SHP77 (cell line): Measurements from ENCODE around the gene TMEM9.

Experiments
- DNase-seq, 2 experiments: peaks; one replicate each; lab custom pipeline; 2025; lab: John Stamatoyannopoulos, UW

The TMEM9 gene

DNA sequence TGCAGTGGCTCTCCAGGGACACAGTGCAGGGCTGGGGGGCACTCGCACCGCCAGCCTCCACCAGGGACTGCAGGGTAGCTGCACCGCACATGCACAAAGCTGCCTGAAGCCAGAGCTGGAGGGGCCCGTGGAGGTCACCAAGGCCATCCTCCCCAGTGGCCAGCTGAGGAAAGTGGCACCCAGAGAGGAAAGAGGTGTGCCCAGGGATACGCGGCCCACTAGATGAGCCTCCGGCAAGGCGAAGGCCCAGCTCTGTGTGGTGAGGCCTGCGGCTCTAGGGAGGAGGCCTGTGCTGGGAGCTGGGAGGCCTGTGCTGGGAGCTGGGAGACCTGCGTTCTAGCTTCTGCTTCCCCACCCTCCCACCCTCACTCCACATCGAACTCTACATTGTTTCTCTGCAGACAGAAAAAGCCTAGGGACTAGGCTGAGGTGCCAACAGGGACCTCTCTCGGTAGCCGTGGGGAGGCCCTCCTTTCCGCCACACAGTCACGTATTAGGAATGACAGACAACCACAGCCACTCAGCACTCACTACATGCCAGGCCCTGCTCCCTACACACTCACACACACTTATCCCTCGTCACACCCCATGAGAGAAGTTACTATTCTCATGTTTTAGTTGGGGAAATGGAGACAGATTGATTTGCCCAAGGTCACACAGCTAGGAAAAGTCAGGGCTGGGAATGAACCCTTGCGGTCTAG lies 26.4 kb downstream of the TMEM9 start:
- no peak for DNase-seq

- peak; percentile 54 to 77 for DNase-seq
These were observed 27.2 kb downstream of the TMEM9 start, which contains the start of gene ASCL5 for GRCh38 chr1:201126832-201127754. TSS of gene ASCL5 (minus strand) at chr1:201127184. CDS start at chr1:201115372, 11,812 bp downstream.

GRCh38 chr1:201126463-201126831 lies 27.8 kb downstream of the TMEM9 start:
- no peak for DNase-seq

- DNase-seq = no peak
These were observed 28.5 kb downstream of the TMEM9 start for GRCh38 chr1:201125800-201126199.

DNA sequence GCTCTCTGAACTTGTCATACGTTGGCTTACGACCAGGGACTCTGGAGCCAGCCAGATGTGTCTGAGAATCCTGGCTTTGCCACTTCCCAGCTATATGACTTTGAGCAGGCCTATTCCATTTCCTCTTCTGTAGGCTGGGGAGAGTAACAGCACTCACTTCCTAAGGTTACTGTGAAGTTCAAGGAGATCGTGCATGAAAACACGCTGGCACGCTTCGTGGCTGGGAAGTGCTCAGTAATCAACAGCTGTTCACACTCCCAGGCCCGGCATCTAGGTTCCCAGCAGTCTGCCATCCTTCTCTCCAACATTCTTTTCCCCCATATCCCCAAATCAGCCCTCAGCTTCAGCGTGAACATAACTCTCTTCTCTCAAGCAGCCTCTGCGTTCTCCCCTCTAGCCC lies 29.3 kb downstream of the TMEM9 start:
- DNase-seq = no peak

DNA sequence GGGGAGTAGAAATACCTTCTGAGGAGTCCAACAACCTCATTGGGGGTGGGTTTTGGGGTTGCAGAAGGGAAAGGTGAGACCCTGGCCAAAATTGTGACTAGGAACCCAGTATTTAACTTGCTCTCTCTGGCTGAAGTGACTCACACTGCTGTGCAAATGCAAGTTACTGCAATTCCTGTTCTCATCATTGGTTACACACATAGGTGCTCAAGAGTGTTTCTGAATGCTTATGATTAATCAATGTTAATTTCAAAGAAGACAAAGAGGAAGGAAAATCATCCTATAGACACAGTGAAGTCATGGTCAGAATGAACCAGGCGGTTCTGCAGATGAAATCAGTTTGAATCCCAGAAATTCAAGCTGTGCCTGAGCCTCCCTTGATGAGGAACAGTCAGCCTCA lies 30.4 kb downstream of the TMEM9 start:
- no peak for DNase-seq

DNA sequence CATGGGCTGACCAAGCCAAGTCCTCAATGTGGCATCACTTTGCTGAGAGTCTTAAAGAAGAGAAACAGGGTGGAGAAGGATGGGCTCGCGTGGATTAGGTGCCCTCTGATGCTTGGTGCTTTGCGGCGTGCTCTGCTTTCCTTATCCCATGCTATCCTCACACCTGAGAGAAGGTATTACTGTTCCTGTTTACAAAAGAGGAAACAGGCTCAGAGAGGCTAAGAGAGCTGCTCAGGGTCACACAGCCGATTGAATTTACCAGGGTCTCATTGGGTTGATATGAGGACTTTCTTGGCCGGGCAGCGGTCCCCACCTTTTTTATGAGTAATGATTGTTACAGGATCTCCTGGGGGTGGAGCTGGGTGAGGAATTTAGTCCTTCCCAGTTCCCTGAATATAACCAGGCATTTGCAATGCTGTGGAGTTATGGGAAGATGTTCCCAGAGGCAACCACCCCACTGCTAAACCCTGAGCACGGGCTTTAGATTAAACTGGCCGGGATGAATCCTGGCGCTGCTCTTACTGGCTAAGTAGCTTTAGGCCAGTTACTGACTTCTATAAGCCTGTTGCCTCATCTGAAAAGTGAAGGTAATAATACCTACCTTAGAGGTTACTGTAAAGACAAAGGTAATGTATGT lies 31.8 kb downstream of the TMEM9 start:
- DNase-seq = no peak

DNA sequence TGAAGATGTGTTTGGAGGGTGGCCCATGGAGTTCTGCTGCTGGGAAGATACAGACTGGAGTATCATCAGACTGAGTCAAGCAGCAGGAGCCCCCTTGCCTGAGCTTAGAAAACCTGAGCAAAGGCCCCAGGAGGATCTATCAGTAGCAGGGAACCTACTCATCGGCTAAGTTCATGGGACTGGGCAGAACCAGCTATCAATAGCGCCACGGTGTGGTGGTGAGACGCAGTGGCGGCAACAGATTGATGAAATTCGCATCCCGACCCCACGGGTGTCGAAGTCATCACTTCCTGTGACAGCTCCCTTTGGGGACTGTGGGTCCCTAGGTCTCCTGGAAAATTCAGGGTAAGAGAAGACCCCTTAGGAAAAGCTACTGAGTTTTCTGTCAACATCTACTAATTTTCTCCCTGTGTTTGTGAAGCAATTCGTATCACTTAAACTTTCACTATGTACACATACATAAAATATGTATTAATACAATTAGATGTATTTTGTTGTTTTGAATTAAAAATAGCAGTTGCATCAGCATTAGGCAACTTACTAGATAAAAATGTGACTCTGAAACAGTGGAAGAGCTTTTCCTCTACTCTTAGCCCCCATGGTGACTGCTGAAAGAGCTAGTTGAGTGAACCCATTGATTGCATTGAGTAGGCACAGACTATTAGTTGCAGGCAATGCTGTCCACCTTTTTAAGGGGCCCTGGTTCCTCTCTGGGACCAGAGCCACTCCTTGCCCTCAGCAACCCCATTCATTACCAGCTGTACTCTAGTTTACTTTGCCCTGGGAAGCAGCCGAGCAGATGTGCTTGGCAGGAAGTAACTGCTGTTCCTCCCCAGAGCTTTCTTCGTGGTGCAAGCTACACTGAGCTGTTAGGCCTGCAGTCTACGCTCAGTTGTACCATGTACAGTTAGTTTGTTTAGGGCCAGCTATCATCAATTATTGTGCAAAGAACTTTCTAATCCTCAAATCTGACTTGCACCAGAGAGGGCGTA lies 34.8 kb downstream of the TMEM9 start:
- DNase-seq = peak; percentile 60 to 62

DNA sequence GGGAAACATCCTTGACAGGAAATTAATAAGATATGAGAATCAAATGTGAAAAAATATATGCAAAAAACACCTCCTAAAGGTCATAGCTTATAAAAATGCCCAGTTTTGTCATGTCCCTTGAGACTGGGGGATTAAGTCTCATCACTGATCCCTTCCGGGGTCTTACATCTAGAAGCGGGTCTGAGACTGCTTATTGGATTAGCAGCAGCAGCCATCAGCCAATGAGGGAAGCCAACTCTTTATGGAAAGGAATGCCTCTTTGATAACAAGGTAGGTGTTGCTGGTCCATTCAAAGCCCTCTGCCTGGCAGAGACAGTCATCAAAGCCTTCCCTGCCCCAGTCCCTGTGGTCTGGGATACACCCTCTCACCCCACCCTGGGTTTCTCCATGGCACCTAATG lies 38.2 kb downstream of the TMEM9 start:
- no peak for DNase-seq

- no peak for DNase-seq
These were observed 38.8 kb downstream of the TMEM9 start for GRCh38 chr1:201115390-201115937.

- DNase-seq = peak; percentile 86 to 92
These were observed 39.8 kb downstream of the TMEM9 start for GRCh38 chr1:201114245-201115131.

DNA sequence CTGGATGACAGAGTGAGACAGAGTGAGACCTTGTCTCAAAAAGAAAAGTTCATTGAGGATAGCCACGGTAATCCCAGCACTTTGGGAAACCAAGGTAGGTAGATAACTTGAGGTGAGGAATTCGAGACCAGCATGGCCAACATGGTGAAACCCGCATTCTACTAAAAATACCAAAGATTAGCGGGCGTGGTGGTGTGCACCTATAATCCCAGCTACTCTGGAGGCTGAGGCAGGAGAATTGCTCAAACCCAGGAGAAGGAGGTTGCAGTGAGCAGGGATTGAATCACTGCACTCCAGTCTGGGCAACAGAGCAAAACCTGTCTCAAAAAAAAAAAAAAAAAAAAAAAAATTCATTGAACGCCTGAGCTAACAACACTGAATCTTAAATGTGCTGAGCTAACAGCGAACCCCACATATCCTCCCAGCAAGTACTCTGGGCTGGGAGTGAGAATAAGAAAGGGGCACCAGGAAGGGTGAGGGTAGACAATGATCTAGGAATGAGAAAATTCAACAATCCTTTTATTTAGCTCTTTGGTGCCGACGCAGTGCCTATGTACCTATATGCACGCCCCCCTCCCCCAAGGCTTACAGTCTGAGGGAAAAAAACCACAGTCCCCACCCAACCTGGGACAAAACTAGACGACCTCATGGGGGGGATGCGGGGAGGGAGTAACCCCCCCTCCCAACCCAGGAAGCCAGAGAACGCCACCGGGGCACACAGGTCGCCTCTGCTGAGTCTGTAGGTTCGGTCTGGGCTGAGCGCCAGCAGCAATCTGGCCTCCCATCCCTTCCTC lies 40.6 kb downstream of the TMEM9 start:
- DNase-seq = no peak

- no peak for DNase-seq
These were observed 41.3 kb downstream of the TMEM9 start for GRCh38 chr1:201112926-201113325.

DNA sequence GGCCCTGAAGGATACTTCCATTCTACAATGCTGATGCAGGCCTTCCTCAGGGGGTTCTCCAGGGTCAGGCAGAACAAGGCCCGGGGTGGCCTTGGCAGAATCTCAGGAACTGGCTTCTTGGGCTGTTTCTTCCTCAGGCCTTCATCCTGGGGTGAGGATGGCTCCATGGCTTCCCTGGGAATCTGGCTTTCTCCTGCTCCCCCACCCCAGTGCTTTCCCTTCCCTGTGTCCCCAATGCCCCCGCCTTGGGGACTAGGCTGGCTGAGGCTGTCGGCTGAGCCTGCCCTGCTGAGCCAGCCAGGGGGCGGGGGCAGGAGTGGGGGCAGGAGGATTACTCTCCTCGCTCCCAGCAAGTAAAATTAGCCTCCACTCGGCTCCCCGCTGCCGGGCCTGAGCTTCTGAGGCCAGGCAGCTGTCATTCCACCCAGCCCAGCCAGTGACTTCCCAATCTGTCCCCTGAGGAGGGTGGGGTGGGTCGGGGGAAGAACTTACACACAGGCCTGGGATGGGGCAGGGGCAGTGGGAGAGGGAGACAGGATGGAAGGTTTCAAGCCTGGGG lies 42.0 kb downstream of the TMEM9 start, which contains the start of gene CACNA1S:
CACNA1S (minus strand) TSS at position 254 of the 559 bp plus-strand sequence; CDS start at position 167, 87 bp downstream.
- no peak for DNase-seq

DNA sequence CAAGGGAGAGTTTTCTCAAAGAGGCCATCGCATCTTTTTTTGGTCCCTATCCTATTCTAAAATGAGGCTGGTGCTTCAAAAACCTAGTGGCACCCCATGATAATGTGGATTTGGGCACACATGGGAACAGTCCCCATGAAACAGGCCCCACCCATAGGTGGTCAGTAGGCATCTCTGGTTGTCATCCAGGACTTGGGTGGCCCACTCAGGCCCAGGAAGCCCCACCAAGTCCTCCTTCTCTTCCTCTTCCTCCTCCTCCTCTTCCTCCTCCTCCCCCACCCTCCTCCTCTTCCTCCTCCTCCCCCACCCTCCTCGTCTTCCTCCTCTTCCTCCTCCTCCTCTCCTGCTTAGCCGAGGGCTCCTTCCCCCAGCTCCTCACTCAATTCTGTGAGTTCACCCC lies 42.6 kb downstream of the TMEM9 start:
- no peak for DNase-seq

- no peak for DNase-seq
These were observed 43.1 kb downstream of the TMEM9 start for GRCh38 chr1:201111156-201111555.

DNA sequence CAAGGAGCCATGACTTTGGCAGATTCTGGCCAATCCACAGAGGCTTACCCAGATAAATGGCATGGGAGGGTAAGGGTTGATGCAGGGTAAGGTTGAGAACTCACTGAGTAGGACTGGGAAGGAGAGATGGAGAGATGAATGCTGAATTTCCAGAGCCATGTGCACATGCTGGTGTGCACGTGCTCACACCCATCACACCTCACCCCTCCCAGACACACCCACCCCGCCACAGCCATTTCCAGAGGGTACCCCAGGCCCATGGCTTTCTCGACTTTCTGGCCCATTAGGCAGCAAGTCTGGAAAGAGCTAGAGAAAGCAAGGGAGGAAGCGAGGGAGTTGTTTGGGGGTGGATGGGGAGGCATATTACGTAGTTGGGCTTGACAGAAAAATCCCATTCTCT lies 43.7 kb downstream of the TMEM9 start:
- no peak for DNase-seq

GRCh38 chr1:201110138-201110537 lies 44.1 kb downstream of the TMEM9 start:
- DNase-seq = no peak

- no peak for DNase-seq
These were observed 44.6 kb downstream of the TMEM9 start for GRCh38 chr1:201109651-201110050.
